Glomerular visceral epithelial cell (primary cell): ENCODE data around the gene GORASP1.

Experiments used
- DNase-seq: peaks from one replicate; pipeline ENCODE4 v3.0.0-alpha.2; 2016; ENCODE audit errors: extremely low spot score

Gene GORASP1

GRCh38 chr3:39102504-39103323 is 4.7 kb downstream of the GORASP1 start:
- no peak for DNase-seq

DNA sequence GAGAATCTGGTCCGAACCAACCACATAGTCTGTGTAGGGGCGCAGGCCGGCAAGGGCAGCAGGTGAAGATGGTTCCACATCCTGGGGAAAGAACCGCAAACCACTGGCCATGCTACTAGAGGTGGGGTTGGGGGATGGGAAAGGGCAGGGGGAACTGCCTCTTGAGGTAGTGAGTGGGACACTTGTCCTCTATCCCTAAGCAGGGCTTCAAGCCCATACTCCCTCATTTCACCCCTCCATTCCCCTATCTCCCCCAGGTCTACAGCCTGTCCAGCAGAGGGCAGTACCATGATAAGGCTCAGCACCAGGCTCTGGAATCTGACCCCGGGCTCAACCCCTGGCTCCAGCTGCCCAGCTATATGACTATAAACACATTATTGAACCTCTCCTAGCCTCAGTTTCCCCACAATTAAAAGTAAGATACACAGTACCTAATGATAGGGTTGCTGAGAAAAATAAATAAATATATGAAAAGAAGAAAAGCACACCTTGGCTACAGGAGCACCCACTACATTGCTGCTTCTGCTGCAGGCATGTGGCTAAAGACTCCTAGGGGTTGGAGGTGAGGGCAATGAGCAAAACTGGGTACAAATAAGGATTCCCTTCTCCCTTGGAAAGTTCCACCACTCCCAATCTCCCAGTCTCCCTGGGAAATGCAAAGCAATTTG is 6.3 kb downstream of the GORASP1 start:
- DNase-seq: peak; percentile 48

GRCh38 chr3:39100500-39100886 is 6.9 kb downstream of the GORASP1 start:
- no peak for DNase-seq

DNA sequence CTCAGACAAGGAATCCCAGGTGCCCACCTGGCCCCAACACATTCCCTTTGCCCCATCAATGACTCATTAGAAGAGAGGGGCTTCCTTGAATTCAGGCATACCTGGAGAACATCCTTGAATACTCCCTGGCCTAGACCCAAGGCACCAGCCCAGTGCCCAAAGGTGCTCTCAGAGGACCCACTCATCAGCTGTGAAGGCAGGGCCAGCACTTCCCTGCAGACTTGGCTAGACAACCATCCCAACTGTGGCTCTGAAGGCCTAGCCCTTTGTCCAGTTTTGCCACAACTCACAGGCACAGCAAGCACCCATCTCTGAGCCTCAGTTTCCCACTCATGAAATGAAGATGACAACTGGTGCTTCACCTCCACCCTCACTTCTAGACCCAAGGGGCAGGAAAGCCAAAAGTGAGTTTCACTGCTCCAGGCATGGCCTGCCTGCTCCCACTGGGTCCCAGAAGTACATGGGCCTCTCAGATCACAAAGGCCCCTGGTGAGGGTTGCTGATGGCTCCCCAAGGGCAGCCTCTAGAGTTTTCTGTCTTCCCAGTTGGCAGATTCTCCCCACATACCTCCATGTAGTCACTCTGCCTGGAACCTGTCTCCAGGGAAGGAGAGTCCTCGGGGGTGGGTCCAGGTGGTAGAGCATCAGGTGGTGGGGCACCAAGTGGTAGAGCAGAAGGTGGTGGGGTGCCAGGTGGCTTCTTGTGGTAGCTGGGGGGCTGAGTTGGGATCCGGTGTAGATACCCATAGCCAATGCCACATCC is 7.5 kb downstream of the GORASP1 start:
- DNase-seq: no peak

- no peak for DNase-seq
Observed at GRCh38 chr3:39099242-39099641, 8.2 kb downstream of the GORASP1 start.

DNA sequence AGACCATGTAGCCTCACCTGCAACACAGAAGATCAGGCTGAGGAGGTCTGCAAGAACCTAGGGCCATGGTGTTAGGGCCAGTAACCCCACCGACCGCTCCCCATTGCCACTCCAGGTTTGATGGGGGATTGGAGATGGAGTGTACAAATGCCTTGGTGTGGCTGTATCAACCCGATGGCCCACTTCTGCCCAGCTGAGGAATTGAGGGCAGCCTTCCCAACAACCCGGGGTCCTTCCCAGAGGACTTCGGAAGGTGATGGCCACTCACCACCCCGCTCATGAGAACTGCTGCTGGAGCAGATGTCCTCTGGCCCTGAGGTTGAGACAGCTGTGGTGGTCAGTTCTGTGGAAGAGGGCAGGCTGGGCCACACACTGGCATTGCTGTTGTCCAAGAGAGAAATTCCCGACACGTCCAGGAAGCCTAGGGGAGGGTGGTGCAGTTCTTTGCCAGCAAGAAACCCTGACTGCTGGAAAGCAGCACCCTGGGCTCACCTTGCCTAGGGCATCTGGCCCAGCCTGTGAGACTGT is 8.9 kb downstream of the GORASP1 start:
- DNase-seq: no peak

GRCh38 chr3:39097716-39098472 is 9.5 kb downstream of the GORASP1 start:
- no peak for DNase-seq

DNA sequence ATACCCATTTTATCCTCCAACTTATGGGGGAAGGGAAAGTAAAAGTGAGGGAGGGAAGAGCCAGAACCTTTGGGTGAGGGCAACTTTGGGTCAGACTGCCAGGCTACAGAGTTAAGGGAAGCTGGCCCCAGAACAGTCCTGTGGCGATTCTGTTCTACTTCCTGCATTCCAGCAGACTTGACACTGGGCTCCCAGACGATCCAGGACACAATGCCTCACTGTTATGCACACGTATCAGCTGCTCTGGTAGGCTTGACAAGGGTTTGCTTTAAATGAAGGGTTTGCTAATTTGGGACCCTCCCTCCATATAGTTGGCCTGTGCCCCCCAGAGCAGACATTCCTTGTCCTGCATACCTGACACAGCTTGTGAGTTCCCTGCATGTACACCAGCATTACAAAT is 10.7 kb downstream of the GORASP1 start:
- DNase-seq: no peak

DNA sequence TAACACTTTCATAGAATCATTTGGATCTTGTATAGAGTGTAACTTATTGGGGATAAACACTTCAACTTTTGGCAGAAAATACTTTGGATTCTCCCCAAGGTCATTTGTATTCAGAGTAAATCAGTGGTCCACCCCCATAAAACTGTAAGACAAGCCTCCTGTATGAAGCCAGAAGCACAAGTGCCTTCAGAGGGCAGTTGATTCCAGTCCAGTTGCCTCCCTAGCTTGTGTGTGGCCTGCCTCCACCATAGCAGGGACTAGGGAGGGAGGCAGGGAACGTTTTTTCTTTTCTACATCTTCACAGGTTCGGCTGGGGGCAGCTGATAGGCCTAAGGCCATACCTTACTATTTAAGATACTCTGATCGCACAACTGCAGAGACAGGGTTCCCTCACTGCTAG is 11.6 kb downstream of the GORASP1 start:
- DNase-seq: no peak

GRCh38 chr3:39094851-39095677 is 12.4 kb downstream of the GORASP1 start:
- no peak for DNase-seq

- DNase-seq: no peak
Observed at GRCh38 chr3:39090922-39091321, 16.5 kb downstream of the GORASP1 start.

DNA sequence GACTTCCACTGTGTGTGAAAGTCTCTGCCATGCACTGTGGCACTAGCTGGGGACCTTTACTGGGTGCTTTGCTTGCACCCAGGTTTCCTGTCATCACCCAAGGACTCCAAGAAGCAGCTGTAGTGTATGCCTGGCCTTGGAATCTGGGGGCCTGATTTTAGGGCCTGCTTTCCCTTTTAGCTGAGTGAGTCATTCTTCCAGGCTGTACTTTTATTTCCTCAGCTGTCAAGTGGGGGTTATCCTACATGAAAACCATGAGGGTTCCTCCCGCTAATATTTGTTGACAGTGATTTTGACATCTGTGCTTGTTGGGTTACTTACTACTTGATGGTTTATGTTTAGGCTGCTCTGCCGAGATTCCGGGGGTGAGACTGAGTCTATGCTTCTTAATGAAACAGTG is 18.5 kb downstream of the GORASP1 start:
- DNase-seq: no peak

- no peak for DNase-seq
Observed at GRCh38 chr3:39088456-39088855, 19.0 kb downstream of the GORASP1 start.

- DNase-seq: no peak
Observed at GRCh38 chr3:39086144-39086543, 21.3 kb downstream of the GORASP1 start.

DNA sequence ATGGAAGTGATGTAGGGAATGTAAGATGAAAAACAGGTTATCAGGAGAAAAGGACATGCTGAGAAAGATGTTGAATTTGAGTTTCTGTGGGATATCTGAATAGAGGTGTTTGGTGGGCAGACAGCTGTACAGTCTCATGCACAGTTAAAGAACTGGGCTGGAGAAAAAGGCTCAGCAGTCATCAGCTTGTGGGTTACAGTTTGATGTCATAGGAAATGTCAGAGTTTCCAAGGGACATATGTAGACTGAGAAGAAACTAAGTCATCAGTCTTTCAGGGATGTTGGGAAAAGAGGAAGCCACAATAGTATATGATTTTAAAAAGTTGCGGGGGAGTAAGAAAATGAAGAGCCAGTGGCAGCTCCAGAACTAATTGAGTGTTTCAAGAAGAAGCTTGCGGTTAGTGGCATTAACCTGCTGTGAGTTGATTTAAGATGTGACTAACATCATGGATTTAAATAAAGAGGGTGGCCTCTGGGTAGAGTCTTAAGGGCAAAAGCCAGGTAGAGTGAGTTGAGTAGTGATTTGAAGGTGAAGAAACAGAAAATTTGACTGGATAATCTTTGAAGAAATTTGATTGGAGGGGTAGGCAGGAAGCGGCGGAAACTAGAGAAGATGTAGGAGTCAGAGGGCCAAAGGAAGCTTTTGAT is 24.6 kb downstream of the GORASP1 start:
- no peak for DNase-seq

- no peak for DNase-seq
Observed at GRCh38 chr3:39080026-39080425, 27.4 kb downstream of the GORASP1 start.

DNA sequence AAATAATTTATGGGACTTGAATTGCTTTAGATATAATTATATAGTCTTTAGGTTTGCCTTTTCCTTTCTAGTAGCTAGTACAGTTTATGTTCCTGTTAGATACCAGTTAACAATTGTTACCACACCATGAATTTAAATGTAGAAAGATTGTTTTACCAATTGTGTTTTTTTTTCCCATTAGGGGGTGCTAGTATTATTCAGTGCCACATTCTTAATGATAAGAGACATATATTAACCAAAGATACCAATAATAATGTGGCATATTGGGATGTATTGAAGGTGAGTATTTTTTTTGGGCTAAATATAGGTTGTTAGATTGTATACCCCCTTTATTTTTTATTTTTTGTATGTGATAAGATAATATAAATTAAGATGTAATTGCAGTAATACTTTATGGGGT is 27.9 kb downstream of the GORASP1 start:
- DNase-seq: no peak

DNA sequence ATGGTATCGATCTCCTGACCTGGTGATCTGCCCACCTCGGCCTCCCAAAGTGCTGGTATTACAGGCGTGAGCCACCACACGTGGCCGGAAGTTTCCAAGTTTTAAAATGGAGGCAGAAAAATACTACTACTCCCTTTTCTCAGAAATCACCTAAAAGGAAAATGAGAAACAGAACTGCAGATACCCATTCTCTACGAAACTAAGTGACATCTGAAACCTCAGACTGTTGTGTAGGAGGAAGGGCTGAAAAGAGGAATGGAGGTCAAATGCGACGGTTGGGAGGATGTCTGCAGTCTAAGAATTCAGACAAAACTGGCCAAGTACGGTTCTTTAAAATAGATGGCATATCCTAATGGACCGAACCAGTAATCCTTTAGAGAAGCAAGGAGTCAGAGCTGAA is 31.5 kb downstream of the GORASP1 start:
- DNase-seq: no peak

GRCh38 chr3:39068556-39068955 is 38.9 kb downstream of the GORASP1 start:
- no peak for DNase-seq

- DNase-seq: no peak
Observed at GRCh38 chr3:39067286-39067685, 40.1 kb downstream of the GORASP1 start.
